NCI-H2107 (cell line): Measurements from ENCODE around the gene SUSD5.
A peak's percentile ranks its signal among the peaks of the same experiment; 100 is the strongest.
"Not testable (repeated sequence)": the region's sequence is repeated elsewhere in the genome, so short reads cannot be mapped to it uniquely, and the experiment has no call there.

Source experiments
- DNase-seq: peaks from one replicate; lab custom pipeline; 2025; lab: John Stamatoyannopoulos, UW

The SUSD5 gene

DNA sequence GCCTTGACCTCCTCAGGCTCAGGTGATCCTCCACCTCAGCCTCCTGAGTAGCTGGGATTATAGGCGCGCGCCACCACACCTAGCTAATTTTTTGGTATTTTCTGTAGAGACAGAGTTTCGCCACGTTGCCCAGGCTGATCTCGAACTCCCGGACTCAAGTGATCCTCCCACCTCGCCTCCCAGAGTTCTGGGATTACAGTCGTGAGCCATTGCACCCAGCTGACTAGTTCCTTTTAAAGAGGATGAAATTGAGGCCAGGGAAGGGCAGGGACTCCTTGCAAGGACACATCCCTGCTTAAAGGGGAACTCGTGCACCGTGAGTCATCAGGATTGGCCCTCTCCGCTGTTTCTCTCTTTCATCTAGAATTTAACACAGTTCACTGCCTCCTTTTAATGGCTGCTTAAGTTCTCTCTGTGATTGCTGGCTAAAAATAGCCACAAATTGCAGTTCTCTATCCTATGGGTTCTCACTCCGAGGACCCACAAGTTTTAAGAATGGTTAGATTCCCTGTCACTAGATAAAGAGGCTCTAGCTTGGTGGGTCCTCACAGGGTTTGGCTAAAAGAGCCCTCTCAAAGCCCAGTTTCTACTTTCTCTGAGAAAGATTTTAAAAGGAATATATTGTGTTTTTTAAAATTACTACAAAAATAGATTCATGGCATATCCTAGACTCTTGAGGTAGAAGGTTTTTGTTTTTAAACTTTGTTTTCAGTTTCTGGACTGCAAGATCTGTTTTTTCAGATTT lies 103.4 kb downstream of the SUSD5 start:
- no peak for DNase-seq

DNA sequence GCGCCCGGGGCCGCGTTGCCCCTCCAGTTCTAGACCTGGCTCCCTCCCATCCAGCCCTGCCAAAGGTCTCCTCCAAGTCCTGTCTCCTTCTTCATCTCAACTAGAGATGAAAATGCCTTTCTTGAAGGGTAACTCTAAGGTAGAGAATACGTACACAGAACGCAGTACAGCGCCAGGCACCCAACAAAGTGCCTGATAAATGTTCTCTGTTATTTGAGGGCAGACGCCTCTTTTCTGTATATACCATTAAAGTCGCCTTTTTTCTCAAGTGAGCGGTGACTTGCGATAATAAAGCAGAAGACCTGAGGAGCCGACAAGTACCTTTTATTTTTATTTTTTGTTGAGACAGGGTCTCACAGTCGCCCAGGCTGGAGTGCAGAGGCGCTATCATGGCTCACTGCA lies 104.0 kb downstream of the SUSD5 start:
- DNase-seq: no peak

DNA sequence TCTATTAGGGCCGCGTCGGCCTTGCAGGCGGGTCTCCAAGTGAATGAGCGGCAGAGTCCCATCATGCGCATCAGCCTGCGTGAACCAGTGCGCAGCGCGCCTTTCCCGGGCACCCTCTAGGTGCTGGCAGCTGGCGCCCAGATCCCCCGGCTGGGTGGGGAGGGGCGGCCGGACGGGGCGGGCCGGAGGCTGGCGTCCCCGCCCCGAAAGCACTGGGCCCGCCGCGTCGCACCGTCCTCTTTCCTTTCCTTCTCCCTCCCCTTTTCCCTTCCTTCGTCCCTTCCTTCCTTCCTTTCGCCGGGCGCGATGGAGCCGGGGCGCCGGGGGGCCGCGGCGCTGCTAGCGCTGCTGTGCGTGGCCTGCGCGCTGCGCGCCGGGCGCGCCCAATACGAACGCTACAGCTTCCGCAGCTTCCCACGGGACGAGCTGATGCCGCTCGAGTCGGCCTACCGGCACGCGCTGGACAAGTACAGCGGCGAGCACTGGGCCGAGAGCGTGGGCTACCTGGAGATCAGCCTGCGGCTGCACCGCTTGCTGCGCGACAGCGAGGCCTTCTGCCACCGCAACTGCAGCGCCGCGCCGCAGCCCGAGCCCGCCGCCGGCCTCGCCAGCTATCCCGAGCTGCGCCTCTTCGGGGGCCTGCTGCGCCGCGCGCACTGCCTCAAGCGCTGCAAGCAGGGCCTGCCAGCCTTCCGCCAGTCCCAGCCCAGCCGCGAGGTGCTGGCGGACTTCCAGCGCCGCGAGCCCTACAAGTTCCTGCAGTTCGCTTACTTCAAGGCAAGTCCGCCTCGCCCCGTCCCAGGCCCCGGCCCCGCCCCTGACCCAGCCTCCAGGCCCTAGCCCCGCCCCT lies 104.6 kb downstream of the SUSD5 start, which contains the start of gene CRTAP:
Gene CRTAP (plus strand): TSS at position 243 of the 850 bp plus-strand sequence. CDS start 64 bp downstream, at position 307.
- DNase-seq: peak; percentile 15

DNA sequence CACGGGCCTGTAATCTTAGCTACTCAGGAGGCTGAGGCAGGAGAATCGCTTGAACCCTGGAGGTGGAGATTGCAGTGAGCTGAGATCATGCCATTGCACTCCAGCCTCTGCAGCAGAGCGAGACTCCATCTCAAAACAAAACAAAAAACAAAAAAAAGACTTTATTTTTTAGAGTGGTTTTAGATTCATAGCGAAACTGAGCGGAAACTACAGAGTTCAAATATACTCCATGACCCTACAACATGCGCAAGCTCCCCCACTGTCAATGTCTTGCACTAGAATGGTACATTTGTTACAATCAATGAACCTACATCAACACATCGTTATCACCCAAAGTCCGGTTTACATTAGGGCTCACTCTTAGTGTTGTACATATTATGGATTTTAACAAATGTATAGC lies 107.0 kb downstream of the SUSD5 start:
- DNase-seq: no peak

DNA sequence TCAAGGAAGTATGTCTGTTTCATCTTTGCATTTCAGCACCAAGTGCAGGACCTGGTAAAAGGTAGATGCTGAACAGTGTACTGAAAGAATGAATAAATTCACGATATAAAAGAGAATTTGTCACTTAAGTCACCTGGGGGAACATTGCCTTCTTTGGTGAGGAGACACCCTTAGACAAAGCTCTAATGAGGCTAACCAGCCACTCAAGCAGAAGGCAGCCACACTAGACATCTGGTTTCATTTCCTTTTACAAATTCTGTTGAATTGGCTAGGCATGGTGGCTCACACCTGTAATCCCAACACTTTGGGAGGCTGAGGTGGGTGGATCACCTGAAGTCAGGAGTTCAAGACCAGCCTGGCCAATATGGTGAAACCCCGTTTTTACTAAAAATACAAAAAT lies 111.8 kb downstream of the SUSD5 start:
- not testable (repeated sequence) for DNase-seq

DNA sequence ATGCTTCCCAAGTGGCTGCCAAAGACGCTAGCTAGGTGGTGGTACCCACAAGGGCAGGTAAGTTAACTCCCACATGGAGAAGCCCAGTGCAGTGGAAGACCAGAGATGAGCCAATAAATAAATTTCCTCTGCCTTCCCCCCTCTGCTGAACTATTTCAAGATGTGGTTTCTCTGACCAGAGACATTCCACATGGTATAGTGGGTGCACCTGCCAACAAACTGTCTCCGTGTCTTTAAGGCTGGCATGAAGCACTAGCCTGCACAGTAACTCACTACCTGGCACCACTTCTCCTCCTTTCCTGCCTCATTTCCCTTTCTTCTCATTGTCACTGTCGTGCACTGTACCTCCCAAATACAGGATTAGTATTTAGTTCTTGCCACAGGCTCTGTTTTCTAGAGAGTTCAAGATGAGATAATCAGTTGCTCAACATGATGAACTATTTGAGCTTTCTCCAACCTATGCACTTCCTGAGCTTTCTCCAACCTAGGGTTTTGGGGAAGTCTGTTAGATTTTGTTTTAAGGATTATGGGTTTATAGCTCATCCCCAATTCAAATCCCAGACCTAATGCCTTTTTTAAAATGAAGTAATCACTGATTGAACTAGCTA lies 113.2 kb downstream of the SUSD5 start:
- DNase-seq: no peak

DNA sequence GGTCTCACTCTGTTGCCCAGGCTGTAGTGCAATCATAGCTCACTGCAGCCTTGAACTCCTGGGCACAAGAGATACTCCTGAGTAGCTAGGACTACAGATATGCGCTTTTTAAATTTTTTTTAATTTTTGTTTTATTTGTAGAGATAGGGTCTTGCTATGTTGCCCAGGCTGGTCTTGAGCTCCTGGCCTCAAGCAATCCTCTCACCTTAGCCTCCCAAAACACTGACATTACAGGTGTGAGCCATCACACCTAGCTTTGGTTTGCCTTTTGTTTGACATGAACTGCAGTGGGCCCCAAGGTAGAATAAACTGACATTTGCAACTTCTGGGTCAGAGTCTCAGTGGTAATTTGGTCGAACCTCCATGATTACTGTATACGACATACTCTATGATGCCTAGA lies 113.8 kb downstream of the SUSD5 start:
- no peak for DNase-seq

DNA sequence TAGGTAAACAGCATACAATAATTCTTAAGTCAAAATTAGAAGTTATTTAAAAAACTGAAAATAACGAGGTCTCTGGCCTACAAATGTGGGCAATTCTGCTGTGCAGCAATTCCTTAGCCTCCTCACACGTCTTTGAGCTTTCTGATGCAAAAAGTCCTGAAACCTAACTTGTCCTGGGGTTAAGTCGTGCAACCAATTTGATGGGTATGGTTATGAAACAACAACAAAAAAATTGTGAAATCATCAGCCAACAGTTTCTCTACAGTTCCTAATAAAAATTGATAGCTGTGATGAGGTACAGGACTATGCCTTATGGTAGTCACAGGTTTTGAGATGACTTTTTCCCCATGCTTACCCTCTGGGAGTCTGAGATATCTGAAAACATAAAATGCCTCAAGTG lies 115.1 kb downstream of the SUSD5 start:
- no peak for DNase-seq

DNA sequence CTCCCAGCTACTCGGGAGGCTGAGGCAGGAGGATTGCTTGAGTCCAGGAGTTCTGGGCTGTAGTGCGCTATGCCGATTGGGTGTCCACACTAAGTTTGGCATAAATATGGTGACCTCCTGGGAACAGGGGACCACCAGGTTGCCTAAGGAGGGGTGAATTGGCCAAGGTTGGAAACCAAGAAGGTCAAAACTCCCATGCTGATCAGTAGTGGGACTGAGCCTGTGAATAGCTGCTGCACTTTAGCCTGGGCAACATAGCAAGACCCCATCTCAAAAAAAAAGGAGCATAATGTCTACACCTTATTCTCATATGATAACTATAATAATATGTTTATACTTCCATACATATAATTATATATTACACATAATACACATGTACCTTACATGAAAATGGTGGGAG lies 115.6 kb downstream of the SUSD5 start:
- DNase-seq: no peak

DNA sequence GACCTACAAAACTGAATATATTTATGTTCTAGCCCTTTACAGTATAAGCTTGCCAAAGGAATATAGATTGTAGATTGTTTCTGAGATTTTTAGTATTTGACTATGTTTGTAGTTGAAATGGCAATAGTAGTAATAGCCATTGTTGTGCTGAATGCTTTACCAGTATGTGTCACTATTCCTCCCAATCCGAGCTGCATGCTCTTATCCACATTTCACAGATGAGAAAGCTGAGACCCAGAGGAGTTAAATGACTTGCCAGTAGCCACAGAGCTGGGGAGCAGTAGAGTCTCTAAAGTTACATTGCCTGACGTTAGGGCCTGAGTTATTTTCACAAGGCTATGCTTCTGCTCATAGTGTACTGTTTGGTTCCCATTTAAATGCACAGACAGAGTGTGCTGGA lies 118.4 kb downstream of the SUSD5 start:
- DNase-seq: no peak
